Activated CD8-positive, alpha-beta memory T cell treated with anti-CD3 and anti-CD28 coated beads for 48 hours (primary cell): Measurements from ENCODE around the gene SLC16A5.
"Not testable (repeated sequence)": the region's sequence is repeated elsewhere in the genome, so short reads cannot be mapped to it uniquely, and the experiment has no call there.

Experiments
- DNase-seq, 3 experiments: peaks; one replicate each; pipeline ENCODE4 v3.0.0-alpha.2; 2020; ENCODE audit warnings: low read depth in 2 of 3, low spot score in 2 of 3

SLC16A5 gene

GRCh38 chr17:75131278-75132017 lies 43.7 kb downstream of the SLC16A5 start, which contains the start of gene NT5C:
Gene NT5C (minus strand): TSS chr17:75131742. CDS start chr17:75131707, 35 bp downstream.
- DNase-seq = peak; percentile 47 to 71 (median 62)

GRCh38 chr17:75132018-75133000 lies 44.6 kb downstream of the SLC16A5 start:
- not testable (repeated sequence) for DNase-seq

- no peak for DNase-seq
Measured at GRCh38 chr17:75133001-75133400, 45.2 kb downstream of the SLC16A5 start.

- DNase-seq = not testable (repeated sequence)
Measured at GRCh38 chr17:75133607-75134347, 46.0 kb downstream of the SLC16A5 start.

- DNase-seq = no peak
Measured at GRCh38 chr17:75135452-75135851, 47.7 kb downstream of the SLC16A5 start.

- DNase-seq = no peak
Measured at GRCh38 chr17:75135946-75136345, 48.2 kb downstream of the SLC16A5 start.

- not testable (repeated sequence) for DNase-seq
Measured at GRCh38 chr17:75137762-75138161, 50.0 kb downstream of the SLC16A5 start.

- DNase-seq = no peak
Measured at GRCh38 chr17:75138519-75138918, 50.8 kb downstream of the SLC16A5 start.

- no peak for DNase-seq
Measured at GRCh38 chr17:75142236-75142971, 54.6 kb downstream of the SLC16A5 start.

- no peak for DNase-seq
Measured at GRCh38 chr17:75144816-75145512, 57.2 kb downstream of the SLC16A5 start.

- DNase-seq = no peak
Measured at GRCh38 chr17:75146592-75146991, 58.8 kb downstream of the SLC16A5 start.

- DNase-seq = no peak
Measured at GRCh38 chr17:75147878-75148546, 60.3 kb downstream of the SLC16A5 start.

- no peak for DNase-seq
Measured at GRCh38 chr17:75151930-75152329, 64.2 kb downstream of the SLC16A5 start.

GRCh38 chr17:75152523-75152921 lies 64.8 kb downstream of the SLC16A5 start:
- DNase-seq = no peak

- DNase-seq = peak in 1 of 3 experiments; percentile 26
Measured at GRCh38 chr17:75152922-75153779, 65.4 kb downstream of the SLC16A5 start.

- DNase-seq = no peak
Measured at GRCh38 chr17:75153780-75154194, 66.0 kb downstream of the SLC16A5 start.

- DNase-seq = peak; percentile 93 to 97 (median 97)
Measured at GRCh38 chr17:75154195-75155106, 66.7 kb downstream of the SLC16A5 start, which contains the start of gene JPT1. Gene JPT1 (minus strand): TSS chr17:75154512. CDS start chr17:75154397, 115 bp downstream.
